ENCODE results near the gene IGFL3.

The IGFL3 gene

DNA sequence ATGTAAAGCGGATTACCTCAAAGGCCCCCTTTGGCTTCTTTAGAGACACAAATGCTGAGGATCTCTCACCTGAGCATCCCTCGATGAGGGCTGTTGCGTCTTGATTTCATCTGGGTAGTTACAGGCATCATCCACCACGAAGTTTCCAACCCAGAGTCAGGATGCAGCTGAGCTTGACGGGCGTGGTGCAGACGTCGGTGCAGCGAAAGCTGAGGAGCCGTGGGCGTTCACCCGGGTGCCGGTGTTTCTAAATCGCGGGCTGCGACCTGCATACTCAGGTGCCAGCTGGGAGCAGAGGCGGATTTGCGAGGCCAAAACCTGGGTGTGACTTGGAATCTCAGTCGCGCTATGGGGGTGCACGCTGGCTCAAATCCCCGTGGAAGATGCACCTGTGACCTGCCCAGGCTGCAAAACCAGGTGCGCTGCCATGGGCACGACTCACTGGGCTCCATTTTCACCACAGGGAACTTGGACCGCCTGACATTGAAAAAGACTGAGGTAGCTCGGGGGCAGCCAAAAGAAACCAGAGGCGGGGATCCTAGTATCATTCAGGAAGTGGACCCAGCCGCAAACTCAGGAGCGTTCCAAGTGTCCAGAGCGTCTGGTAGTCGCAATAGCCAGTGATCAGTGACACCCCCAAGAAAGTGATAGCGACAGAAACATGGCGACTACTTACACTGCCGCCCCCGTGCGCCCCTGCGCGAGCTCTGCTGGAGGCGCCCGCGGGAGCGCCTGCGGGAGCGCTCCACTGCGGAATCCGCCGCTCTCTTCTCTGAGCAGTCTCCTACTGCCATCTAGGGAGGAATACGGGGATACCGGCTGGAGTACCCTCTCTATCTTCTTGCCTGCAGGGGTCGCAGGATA, 47.3 kb downstream of the IGFL3 start:
- peak; percentile 72 for DNase-seq (ENCODE audit: low spot score)

DNA sequence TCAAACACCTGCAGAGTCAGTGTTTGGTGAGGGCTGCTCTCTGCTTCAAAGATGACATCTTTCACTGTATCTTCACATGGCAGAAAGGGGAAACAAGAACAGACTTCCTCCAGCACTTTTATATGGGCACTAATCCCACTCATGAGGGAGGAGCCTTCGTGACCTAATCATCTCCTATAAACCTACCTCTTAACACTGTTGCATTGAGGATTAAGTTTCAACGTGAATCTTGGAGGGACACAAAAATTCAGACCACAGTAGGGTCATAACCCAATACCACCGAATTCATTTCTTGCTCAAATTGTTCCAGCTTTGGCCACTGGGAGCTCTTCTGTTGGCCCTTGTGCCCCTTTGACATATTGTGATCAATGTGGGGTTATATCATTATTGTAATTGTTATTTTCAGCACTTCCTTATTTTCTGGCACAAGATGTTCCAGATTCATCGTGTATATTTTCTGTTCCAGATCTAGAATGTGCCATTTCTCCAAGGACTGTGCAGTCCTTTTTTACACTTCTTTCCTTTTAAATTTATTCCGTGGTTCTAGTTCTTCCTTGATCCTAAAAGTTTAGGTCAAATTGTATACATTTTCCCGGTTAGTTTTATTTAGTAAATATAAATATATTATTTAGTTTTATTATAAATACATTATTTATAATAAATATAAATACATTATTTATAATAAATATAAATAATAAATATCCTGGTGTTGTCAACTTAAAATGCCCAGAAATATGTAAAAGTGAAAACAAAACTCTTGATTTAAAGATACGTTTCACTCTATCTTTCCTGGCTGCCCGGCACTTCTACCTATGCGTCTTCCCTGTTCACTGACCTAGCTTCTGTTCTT, 48.2 kb downstream of the IGFL3 start:
- DNase-seq (ENCODE audit: low spot score) = no peak

DNA sequence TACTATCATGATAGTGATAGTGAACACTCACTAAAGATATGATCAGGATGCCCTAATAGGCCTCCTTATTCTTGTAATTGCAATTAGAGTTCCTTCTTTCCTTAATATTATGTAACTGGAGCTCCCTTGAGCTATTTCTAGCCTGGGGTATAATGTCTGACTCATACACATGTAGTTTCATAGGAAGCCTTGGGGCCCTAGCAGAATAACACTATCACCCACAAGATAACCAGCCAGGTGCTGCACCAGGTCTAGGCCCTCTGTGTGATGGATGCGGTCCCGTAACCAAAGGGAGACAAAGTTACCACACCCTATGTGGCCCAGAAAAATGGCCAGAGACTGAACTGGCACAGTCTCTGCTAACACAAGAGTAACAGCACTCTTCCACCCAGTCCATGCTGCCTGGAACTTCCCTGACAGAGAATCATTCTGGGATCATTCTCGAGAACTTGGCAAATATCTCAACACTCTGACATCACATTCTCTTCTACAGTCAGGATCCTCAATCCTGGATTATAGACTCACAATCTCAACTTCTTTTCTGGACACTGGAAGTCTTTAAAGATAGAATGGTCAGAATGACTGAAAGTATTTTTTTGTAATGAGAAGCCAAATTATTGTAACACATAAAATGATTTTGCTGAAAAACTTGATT, 51.1 kb downstream of the IGFL3 start:
- no peak for DNase-seq (ENCODE audit: low spot score)

All from SK-N-DZ (cell line).